Trophoblast cell (in vitro differentiated cells and primary cell): ENCODE results near the gene ADORA1.

Experiments
- DNase-seq, 2 donors: peaks; one replicate each; pipeline ENCODE4 v3.0.0-alpha.2; 2016
- H2AFZ ChIP-seq: 2 replicates; pipeline ENCODE4 v1.6.1; 2013; ENCODE audit warnings: low read length, moderate library complexity, mild to moderate bottlenecking; ENCODE audit not compliant: insufficient read depth, poor library complexity
- H2AK5ac ChIP-seq: 2 replicates; pipeline ENCODE4 v1.6.1; 2013; ENCODE audit warnings: mild to moderate bottlenecking, low read length
- H2BK120ac ChIP-seq: 2 replicates; pipeline ENCODE4 v1.6.1; 2013; ENCODE audit warnings: low read length, mild to moderate bottlenecking, moderate library complexity; ENCODE audit not compliant: insufficient read depth, poor library complexity
- H2BK12ac ChIP-seq: 2 replicates; pipeline ENCODE4 v1.6.1; 2013; ENCODE audit warnings: mild to moderate bottlenecking, low read length, moderate library complexity
- H2BK5ac ChIP-seq: 2 replicates; pipeline ENCODE4 v1.6.1; 2013; ENCODE audit warnings: low read length, low read depth, moderate library complexity, mild to moderate bottlenecking; ENCODE audit not compliant: poor library complexity
- H3K14ac ChIP-seq: 2 replicates; pipeline ENCODE4 v1.6.1; 2013; ENCODE audit warnings: mild to moderate bottlenecking, low read length
- H3K18ac ChIP-seq: 2 replicates; pipeline ENCODE4 v1.6.1; 2013; ENCODE audit warnings: mild to moderate bottlenecking, low read length
- H3K23ac ChIP-seq: 2 replicates; pipeline ENCODE4 v1.6.1; 2013; ENCODE audit warnings: low read length
- H3K27ac ChIP-seq: 2 replicates; pipeline ENCODE4 v1.5.1; 2013; ENCODE audit warnings: low read depth, mild to moderate bottlenecking, inconsistent platforms, low read length, moderate library complexity
- H3K27me3 ChIP-seq: 2 replicates; pipeline ENCODE4 v1.6.1; 2013; ENCODE audit warnings: inconsistent platforms, mild to moderate bottlenecking, low read length, moderate library complexity; ENCODE audit not compliant: insufficient read depth
- H3K36me3 ChIP-seq, 2 experiments: 1 replicate in 1 of 2; 2 replicates in 1 of 2; pipeline ENCODE4 v1.6.1; 2013; ENCODE audit warnings: low read length in 2 of 2, mild to moderate bottlenecking in 2 of 2, moderate library complexity in 1 of 2; ENCODE audit not compliant: insufficient read depth in 2 of 2, control insufficient read depth in 1 of 2
- H3K4ac ChIP-seq: 2 replicates; pipeline ENCODE4 v1.6.1; 2013; ENCODE audit warnings: low read depth, mild to moderate bottlenecking, low read length, moderate library complexity
- H3K4me1 ChIP-seq, 2 experiments: 1 replicate in 1 of 2; 2 replicates in 1 of 2; pipeline ENCODE4 v1.6.1; 2013; ENCODE audit warnings: low read length in 2 of 2, mild to moderate bottlenecking in 2 of 2, moderate library complexity in 1 of 2; ENCODE audit not compliant: insufficient read depth in 2 of 2, control insufficient read depth in 1 of 2
- H3K4me2 ChIP-seq: 2 replicates; pipeline ENCODE4 v1.6.1; 2013; ENCODE audit warnings: inconsistent platforms, mild to moderate bottlenecking, low read length, moderate library complexity
- H3K4me3 ChIP-seq: 2 replicates; pipeline ENCODE4 v1.5.1; 2013; ENCODE audit warnings: mild to moderate bottlenecking, low read depth, low read length, inconsistent platforms
- H3K79me1 ChIP-seq: one replicate; pipeline ENCODE4 v1.6.1; 2013; ENCODE audit warnings: low read length
- H3K79me2 ChIP-seq: 2 replicates; pipeline ENCODE4 v1.6.1; 2013; ENCODE audit warnings: low read length, mild to moderate bottlenecking; ENCODE audit not compliant: control insufficient read depth, insufficient read depth, poor library complexity
- H3K9ac ChIP-seq: 2 replicates; pipeline ENCODE4 v1.6.1; 2013; ENCODE audit warnings: mild to moderate bottlenecking, low read length
- H3K9me3 ChIP-seq: 2 replicates; pipeline ENCODE4 v1.6.1; 2013; ENCODE audit warnings: low read depth, mild to moderate bottlenecking, control low read depth, inconsistent platforms, low read length; ENCODE audit not compliant: insufficient read depth
- H4K12ac ChIP-seq: 2 replicates; pipeline ENCODE4 v1.6.1; 2013; ENCODE audit warnings: low read depth, mild to moderate bottlenecking, low read length, moderate library complexity
- H4K8ac ChIP-seq: 2 replicates; pipeline ENCODE4 v1.6.1; 2013; ENCODE audit warnings: low read depth, mild to moderate bottlenecking, low read length, moderate library complexity
- H4K91ac ChIP-seq: one replicate; pipeline ENCODE4 v1.6.1; 2013; ENCODE audit warnings: low read depth, mild to moderate bottlenecking, low read length, moderate library complexity
- WGBS: extraction: QIAGEN DNeasy Blood & Tissue Kit; methylation state at CpG from one replicate; pipeline ENCODE4 v1.1.7; 2013; ENCODE audit warnings: missing lambda C conversion rate; ENCODE audit not compliant: insufficient read length, insufficient coverage; ENCODE audit errors: extremely low coverage; 5-methylcytosine and 5-hydroxymethylcytosine counted together

Gene ADORA1

GRCh38 chr1:203166192-203166940 lies 38.8 kb downstream of the ADORA1 start:
- Histone ChIP-seq H3K4ac (no peak overlapping the region), H3K4me3 (no peak overlapping the region), H3K36me3 (no peaks in the 10 kb centered on the region), H2AK5ac (no peak overlapping the region), H2BK120ac (no peak overlapping the region), H3K79me2 (no peaks in the 10 kb centered on the region), H3K4me1 (no peaks in the 10 kb centered on the region), H3K9me3 (peaks cover 2% of the 10 kb centered on the region), H4K8ac (no peak overlapping the region), H3K9ac (no peak overlapping the region), H3K27ac (no peak overlapping the region), H3K79me1 (no peaks in the 10 kb centered on the region), H3K23ac (no peak overlapping the region), H2BK5ac (no peak overlapping the region), H3K27me3 (no peaks in the 10 kb centered on the region), H4K12ac (no peak overlapping the region), H3K14ac (no peak overlapping the region), H2AFZ (no peak overlapping the region), H2BK12ac (no peak overlapping the region), H3K18ac (no peak overlapping the region), H4K91ac (no peak overlapping the region), H3K4me2 (no peak overlapping the region)
- WGBS, result no CpG with 5 or more reads among the region's 14 CpGs
- DNase-seq, result peak in 1 of 2 donors; percentile 56

GRCh38 chr1:203167026-203167912 lies 39.7 kb downstream of the ADORA1 start:
- Histone ChIP-seq H3K23ac (no peak overlapping the region), H3K27ac (no peak overlapping the region), H4K12ac (no peak overlapping the region), H3K79me1 (no peaks in the 10 kb centered on the region), H3K4me1 (no peaks in the 10 kb centered on the region), H3K4me3 (no peak overlapping the region), H3K36me3 (no peaks in the 10 kb centered on the region), H2BK12ac (no peak overlapping the region), H2BK120ac (no peak overlapping the region), H3K14ac (no peak overlapping the region), H3K4me2 (no peak overlapping the region), H3K79me2 (no peaks in the 10 kb centered on the region), H3K4ac (no peak overlapping the region), H4K91ac (no peak overlapping the region), H2AFZ (no peak overlapping the region), H2AK5ac (no peak overlapping the region), H3K18ac (no peak overlapping the region), H3K9ac (no peak overlapping the region), H2BK5ac (no peak overlapping the region), H3K9me3 (peaks cover 5% of the 10 kb centered on the region), H3K27me3 (no peaks in the 10 kb centered on the region), H4K8ac (no peak overlapping the region)
- no CpG with 5 or more reads among the region's 23 CpGs for WGBS
- no peak for DNase-seq

GRCh38 chr1:203167913-203168200 lies 40.3 kb downstream of the ADORA1 start:
- no peak overlapping the region for H3K27ac ChIP-seq
- no peak overlapping the region for H2BK120ac ChIP-seq
- H4K12ac ChIP-seq, result no peak overlapping the region
- no peak overlapping the region for H3K4me2 ChIP-seq
- no peaks in the 10 kb centered on the region for H3K79me1 ChIP-seq
- H3K4me1 ChIP-seq, result no peaks in the 10 kb centered on the region
- H3K9ac ChIP-seq, result no peak overlapping the region
- no CpG with 5 or more reads among the region's 5 CpGs for WGBS
- H2BK5ac ChIP-seq, result no peak overlapping the region
- H3K9me3 ChIP-seq, result peaks cover 5% of the 10 kb centered on the region
- no peaks in the 10 kb centered on the region for H3K27me3 ChIP-seq
- no peak overlapping the region for H3K4me3 ChIP-seq
- H2BK12ac ChIP-seq, result no peak overlapping the region
- no peak overlapping the region for H3K18ac ChIP-seq
- H3K79me2 ChIP-seq, result no peaks in the 10 kb centered on the region
- H4K8ac ChIP-seq, result no peak overlapping the region
- no peaks in the 10 kb centered on the region for H3K36me3 ChIP-seq
- no peak overlapping the region for H4K91ac ChIP-seq
- no peak overlapping the region for H3K4ac ChIP-seq
- DNase-seq, result no peak
- H3K14ac ChIP-seq, result no peak overlapping the region
- H2AFZ ChIP-seq, result no peak overlapping the region
- H3K23ac ChIP-seq, result no peak overlapping the region
- no peak overlapping the region for H2AK5ac ChIP-seq

GRCh38 chr1:203168256-203168786 lies 40.8 kb downstream of the ADORA1 start:
- Histone ChIP-seq H3K14ac (no peak overlapping the region), H2AFZ (no peak overlapping the region), H3K36me3 (no peaks in the 10 kb centered on the region), H3K27me3 (no peaks in the 10 kb centered on the region), H3K27ac (no peak overlapping the region), H3K4me2 (no peak overlapping the region), H2BK12ac (no peak overlapping the region), H4K12ac (no peak overlapping the region), H3K9ac (no peak overlapping the region), H3K79me1 (no peaks in the 10 kb centered on the region), H3K79me2 (no peaks in the 10 kb centered on the region), H4K91ac (no peak overlapping the region), H3K4me3 (no peak overlapping the region), H3K18ac (no peak overlapping the region), H3K4me1 (no peaks in the 10 kb centered on the region), H2AK5ac (no peak overlapping the region), H2BK5ac (no peak overlapping the region), H3K23ac (no peak overlapping the region), H3K9me3 (peaks cover 5% of the 10 kb centered on the region), H3K4ac (no peak overlapping the region), H2BK120ac (no peak overlapping the region), H4K8ac (no peak overlapping the region)
- WGBS, result no CpG with 5 or more reads among the region's 12 CpGs
- DNase-seq, result no peak
